ENCODE results near the gene TBCE.

- TF ChIP-seq CTCF (IDR thresholded peaks at IDR 0.05) (no peak), EZH2 (IDR thresholded peaks at IDR 0.05; ENCODE audit: borderline replicate concordance, insufficient read depth, low read depth, low read length, poor library complexity, severe bottlenecking) (no peak)
Observed at GRCh38 chr1:235461954-235462353, 94.7 kb downstream of the TBCE start.

Data from B cell (primary cell).